GM19467 (cell line): ENCODE data around the gene ELK4.

ENCODE experiments used
- ATAC-seq: cut with Tn5 transposase; IDR thresholded peaks from one replicate; pipeline ENCODE4 v1.9.1; 2021; ENCODE audit warnings: mild to moderate bottlenecking, moderate library complexity; ENCODE audit not compliant: unreplicated experiment

The ELK4 gene

DNA sequence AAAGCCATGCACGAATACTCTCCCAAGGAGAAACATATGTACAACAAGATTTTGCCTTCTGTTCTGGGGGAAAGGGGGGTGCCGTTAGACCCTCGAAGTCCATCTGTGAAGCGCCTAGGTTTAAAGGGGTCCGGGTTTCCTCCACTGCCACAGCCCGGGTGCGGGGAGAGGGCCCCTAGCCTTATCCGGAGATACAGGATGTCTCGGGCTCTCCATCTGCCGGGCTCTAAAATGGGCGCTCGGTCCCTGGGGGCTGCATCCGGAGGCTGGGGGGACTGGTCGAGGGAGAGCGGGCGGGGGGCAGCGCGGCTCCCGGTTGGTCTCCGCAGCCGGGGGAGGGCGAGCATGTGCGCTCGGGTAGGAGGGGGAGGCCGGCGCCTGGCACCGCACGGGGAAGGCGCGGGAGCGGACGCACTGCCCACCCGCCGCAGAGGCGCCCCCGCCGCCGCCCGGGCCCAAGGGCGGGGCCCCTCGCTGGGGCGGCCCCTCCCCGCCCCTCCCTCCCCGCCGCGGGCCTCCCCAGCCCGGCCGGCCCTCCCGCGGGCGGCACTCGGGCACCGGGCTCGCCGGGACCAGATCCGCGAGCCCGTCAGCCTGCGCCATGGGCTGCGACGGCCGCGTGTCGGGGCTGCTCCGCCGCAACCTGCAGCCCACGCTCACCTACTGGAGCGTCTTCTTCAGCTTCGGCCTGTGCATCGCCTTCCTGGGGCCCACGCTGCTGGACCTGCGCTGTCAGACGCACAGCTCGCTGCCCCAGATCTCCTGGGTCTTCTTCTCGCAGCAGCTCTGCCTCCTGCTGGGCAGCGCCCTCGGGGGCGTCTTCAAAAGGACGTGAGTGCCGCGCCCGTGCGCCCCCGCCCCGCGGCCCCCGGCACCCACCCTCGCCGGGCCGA, 63.1 kb downstream of the ELK4 start:
- no peak for ATAC-seq

DNA sequence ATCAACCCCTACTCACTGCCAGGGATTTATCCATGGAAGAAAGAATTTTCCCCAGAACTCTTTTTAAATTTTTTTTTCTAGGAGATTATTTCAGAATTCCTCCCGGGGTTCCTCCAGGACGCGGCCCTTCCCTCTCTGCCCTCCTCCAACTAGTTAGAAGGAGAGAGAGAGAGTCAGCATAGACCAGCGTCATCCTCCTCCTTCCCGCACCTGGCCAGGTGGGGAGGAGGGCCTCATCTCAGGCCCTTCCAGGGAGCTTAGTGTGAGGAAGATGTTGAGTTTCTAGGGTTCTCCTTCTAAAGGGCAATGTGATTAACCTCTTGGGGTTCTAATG, 63.7 kb downstream of the ELK4 start:
- ATAC-seq = no peak

DNA sequence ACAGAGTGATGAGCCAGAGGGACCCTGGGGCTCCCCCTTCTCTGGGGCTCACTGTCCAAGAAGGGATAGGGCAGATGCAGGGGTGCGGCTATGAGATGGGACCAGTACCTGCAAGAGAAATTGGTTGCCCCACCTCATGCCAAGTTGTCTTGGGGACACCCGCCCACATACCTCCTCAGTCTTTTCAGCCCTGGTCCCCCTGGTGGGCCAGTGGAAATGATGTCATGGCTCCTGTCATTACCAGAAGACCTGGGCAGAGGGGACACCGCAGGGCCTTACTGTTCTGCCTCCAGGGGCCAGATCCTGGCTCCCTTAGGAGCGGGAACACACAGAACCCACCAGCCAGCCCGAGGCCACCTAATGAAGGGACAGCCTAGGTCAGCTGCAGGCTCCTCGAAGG, 64.1 kb downstream of the ELK4 start:
- ATAC-seq = no peak

DNA sequence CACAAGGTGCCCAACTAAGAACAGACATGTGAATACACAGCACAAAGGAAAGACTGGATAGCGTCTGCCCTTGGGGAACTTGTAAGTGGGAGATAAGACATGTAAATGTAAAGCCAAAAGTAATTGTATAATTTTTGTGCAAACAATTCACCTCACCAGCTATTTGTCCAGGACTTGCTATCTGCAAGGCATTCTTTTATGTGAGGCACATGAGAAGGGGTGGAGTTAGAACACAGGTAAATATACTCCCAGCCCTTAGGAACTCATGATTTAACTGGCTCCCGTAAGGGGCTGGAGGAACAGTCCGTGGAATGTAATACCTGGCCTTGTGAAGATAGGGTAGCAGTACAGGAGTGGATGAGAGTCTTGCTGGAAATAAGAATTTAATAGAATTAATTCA, 66.0 kb downstream of the ELK4 start:
- no peak for ATAC-seq

DNA sequence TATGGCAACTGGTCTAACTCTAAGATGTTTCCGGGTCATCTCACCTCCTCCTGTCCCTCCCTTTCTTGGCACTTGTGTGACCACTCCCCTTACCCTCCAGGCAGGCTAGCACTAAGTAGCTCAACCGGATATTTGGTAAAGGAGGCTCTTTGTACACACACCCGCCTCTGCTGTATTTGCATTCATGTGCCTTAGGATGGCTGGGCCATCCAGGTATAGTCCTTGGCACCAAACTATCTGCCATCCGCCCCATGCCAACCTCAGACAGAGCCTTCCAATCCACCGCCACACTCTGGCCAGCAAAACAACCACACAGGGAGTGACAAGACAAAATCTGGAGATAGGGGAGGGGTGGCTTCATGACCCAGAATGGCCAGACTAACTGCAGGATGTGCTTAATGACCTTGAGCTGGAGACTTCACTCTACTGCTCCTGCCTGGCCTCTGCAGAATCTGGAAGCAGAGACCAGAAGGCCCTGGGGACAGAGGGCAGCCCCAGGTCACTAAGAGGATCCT, 67.8 kb downstream of the ELK4 start:
- no peak for ATAC-seq

DNA sequence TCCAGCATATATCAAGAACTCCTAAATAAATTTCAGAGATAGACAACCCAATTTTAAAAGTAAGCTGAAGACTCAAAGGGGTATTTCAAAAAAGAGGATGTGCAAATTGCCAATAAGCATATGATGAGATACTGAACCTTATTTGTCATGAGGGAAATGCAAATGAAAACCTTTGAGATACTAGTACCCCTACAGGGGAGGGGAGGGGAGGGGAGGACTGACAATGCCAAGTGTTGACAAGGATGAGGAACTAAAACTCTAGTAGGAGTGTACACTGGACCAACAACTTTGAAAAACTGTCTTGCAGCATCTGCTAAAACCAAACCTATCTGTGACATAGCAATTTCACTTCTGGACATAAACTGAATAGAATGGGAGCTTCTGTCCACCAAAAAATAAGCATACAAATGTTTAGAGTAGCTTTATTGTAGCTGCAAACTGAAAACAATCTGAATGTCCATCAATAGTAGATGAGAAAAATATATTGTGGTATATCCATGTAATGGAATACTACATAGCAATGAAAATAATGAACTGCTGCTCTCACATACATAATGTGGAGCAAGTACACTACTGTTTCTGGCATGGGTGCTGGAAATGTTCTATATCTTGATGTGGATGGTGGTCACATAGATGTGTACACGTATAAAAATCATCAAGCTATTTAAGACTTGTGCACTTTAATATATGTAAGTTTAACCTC, 70.2 kb downstream of the ELK4 start:
- ATAC-seq = no peak
